ENCODE measurements around the gene SLC2A10. TPM values are rescaled to one million over a fixed set of nuclear protein-coding genes. Genes with fewer than 3 reads are reported as not detected.

Gene SLC2A10
- total RNA-seq, 1 experiment from 2014 or later = 7.4 TPM

DNA sequence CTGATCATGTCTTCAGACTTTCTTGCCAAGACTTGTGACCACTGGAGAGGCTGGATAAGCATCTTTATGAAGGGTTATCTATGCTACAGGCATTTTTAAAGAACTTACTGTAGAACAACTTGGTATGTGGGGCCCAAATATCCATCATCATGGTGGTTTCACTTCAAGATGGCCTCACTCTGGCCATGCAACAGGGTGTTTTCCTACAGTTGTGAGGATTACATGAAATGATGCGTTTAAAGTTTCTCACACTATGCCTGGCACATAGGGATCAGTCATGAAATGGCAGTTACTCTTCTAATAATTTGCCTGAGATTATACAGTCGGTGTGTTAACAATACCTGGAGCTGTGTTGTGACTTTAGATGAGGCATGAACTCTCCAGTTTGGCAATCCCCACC, 13.0 kb downstream of the SLC2A10 start:
- Histone ChIP-seq H3K27me3 (ENCODE audit: control insufficient read depth, insufficient read depth, low read length) (no peaks in the 10 kb centered on the region), H3K36me3 (replicated peaks; ENCODE audit: control insufficient read depth, insufficient read depth, low read length) (no peaks in the 10 kb centered on the region), H3K4me3 (ENCODE audit: insufficient read depth, low read depth, low read length) (no peak overlapping the region)
- DNase-seq = no peak

DNA sequence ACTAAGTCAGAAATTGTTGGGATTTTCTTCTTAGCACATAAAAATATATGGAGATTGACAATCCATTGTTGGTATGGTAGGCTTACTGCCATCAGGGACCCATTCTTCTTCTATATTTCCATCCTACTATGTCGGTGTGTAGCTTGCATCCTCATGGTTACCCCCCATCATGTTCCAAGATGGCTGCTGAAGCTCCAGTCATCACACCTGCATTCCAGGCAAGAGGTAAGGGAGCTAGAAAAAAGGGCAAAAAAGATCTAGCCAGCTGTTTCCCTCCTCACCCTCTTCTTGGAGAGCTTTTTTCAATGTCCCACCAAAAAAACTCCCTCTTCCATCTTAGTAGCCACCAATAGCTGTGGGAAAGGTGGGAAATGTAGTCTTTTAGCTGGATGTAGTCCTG, 13.6 kb downstream of the SLC2A10 start:
- no peak overlapping the region for H3K4me3 ChIP-seq (ENCODE audit: insufficient read depth, low read depth, low read length)
- no peak for DNase-seq
- no peaks in the 10 kb centered on the region for H3K36me3 ChIP-seq (replicated peaks; ENCODE audit: control insufficient read depth, insufficient read depth, low read length)
- H3K27me3 ChIP-seq (ENCODE audit: control insufficient read depth, insufficient read depth, low read length) = no peaks in the 10 kb centered on the region

GRCh38 chr20:46724343-46724959, 15.0 kb downstream of the SLC2A10 start:
- Histone ChIP-seq H3K4me3 (ENCODE audit: insufficient read depth, low read depth, low read length) (no peak overlapping the region), H3K27me3 (ENCODE audit: control insufficient read depth, insufficient read depth, low read length) (no peaks in the 10 kb centered on the region), H3K36me3 (replicated peaks; ENCODE audit: control insufficient read depth, insufficient read depth, low read length) (no peaks in the 10 kb centered on the region)
- no peak for DNase-seq

GRCh38 chr20:46725186-46726165, 16.0 kb downstream of the SLC2A10 start:
- Histone ChIP-seq H3K27me3 (ENCODE audit: control insufficient read depth, insufficient read depth, low read length) (no peaks in the 10 kb centered on the region), H3K4me3 (ENCODE audit: insufficient read depth, low read depth, low read length) (no peak overlapping the region), H3K36me3 (replicated peaks; ENCODE audit: control insufficient read depth, insufficient read depth, low read length) (no peaks in the 10 kb centered on the region)
- no peak for DNase-seq

DNA sequence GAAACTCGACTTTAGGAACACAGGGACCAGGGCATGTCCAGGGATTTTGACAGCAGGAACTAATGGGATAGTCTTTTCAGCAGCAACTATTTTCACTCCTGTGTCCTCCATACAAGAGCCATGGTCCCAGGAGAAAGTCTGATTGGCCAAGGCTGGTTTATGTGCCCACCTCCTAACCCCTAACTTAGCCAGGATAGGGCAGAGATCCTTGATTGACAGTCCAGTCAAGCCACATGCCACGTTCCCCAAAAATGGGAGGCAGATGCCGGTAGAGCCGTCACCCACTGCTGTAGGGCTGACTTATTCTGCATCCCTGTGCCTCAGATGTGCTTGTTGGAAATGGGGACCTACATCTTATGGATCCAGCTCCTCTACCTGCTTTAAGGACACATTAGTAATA, 22.3 kb downstream of the SLC2A10 start:
- DNase-seq = peak; percentile 76
- no peak overlapping the region for H3K4me3 ChIP-seq (ENCODE audit: insufficient read depth, low read depth, low read length)
- H3K27me3 ChIP-seq (ENCODE audit: control insufficient read depth, insufficient read depth, low read length) = no peaks in the 10 kb centered on the region
- H3K36me3 ChIP-seq (replicated peaks; ENCODE audit: control insufficient read depth, insufficient read depth, low read length) = peaks cover 2% of the 10 kb centered on the region

- DNase-seq = no peak
- H3K27me3 ChIP-seq (ENCODE audit: control insufficient read depth, insufficient read depth, low read length) = no peaks in the 10 kb centered on the region; the same call in 1 of the 2 replicates
- no peak overlapping the region for H3K4me3 ChIP-seq (ENCODE audit: insufficient read depth, low read depth, low read length)
- peaks cover 2% of the 10 kb centered on the region for H3K36me3 ChIP-seq (replicated peaks; ENCODE audit: control insufficient read depth, insufficient read depth, low read length)
Measured at GRCh38 chr20:46735436-46735835, 26.0 kb downstream of the SLC2A10 start.

- H3K27me3 ChIP-seq (ENCODE audit: control insufficient read depth, insufficient read depth, low read length) = no peaks in the 10 kb centered on the region; the same call in 1 of the 2 replicates
- no peak for DNase-seq
- H3K36me3 ChIP-seq (replicated peaks; ENCODE audit: control insufficient read depth, insufficient read depth, low read length) = no peaks in the 10 kb centered on the region
- no peak overlapping the region for H3K4me3 ChIP-seq (ENCODE audit: insufficient read depth, low read depth, low read length)
Measured at GRCh38 chr20:46739431-46740213, 30.2 kb downstream of the SLC2A10 start.

DNA sequence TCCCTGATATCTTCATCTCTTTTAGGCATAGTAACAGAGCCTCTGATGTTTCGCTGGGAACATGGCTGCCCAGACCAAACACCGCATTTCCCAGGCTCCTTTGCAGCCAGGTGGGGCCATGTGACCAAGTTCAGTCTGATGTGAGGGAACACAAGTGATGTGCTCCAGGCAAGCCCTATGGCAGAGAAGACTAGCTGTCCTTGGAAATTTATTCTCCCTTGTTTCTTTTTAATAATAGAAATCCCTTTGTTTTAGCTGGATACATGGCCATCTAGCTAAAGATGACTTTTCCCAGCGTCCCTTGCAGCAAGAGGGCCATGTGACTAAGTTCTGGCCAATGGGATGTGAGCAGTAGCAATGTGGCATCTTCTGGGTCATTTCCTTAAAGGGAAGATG, 30.8 kb downstream of the SLC2A10 start:
- DNase-seq = no peak
- H3K36me3 ChIP-seq (replicated peaks; ENCODE audit: control insufficient read depth, insufficient read depth, low read length) = no peaks in the 10 kb centered on the region
- no peak overlapping the region for H3K4me3 ChIP-seq (ENCODE audit: insufficient read depth, low read depth, low read length)
- no peaks in the 10 kb centered on the region; the same call in 1 of the 2 replicates for H3K27me3 ChIP-seq (ENCODE audit: control insufficient read depth, insufficient read depth, low read length)

DNA sequence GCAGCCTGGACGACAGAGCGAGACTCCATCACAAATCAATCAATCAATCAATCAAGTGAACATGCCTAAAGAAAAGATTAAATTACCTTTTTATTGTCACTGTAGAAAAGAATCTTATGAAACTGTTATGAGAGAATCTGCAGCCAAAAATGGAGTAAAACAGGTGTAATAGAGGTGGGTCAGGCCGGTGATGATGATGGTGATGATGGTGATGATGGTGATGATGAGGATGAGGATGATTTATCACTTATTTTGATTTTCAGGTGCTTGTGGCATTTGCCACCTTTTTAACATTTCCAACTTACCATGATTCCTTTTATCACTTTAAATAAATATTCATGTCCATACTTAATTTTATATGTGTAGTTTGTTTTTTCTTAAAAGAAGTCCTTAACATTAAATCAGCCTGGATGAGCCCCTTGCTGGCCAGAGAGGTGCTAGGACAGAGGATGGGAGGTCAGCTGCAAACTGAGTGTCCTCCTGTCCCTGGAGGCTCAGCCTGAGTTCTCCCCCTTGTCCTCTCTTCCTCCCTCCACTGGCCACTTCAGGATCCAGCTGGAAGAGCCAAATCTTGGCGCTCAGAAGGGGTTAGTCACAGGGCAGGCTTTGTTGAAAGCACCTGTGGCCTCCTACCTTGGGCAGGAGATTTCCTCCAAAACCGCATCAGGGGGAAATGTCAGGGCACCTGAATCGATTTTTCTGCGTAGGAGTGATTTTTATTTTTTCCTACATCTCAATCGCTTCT, 32.6 kb downstream of the SLC2A10 start:
- H3K36me3 ChIP-seq (replicated peaks; ENCODE audit: control insufficient read depth, insufficient read depth, low read length) = no peaks in the 10 kb centered on the region
- no peaks in the 10 kb centered on the region; the same call in 1 of the 2 replicates for H3K27me3 ChIP-seq (ENCODE audit: control insufficient read depth, insufficient read depth, low read length)
- DNase-seq = no peak
- no peak overlapping the region for H3K4me3 ChIP-seq (ENCODE audit: insufficient read depth, low read depth, low read length)

DNA sequence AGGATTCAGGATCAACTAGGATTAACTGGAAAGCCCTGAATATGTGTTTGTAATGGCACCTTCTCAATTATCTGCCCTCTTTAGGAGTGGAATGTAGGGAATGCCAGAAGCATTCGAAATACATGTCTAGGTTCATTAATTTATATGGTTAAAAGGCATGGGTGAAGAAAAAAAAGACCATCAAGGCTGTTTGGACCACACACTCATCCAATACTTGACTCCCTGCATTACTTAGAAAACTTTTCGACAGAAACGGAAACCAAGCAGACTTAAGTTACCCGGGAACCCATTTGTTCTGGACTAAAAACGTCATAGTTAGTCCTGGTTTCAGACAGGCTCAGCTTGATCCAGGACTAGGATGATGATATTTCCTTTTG, 33.2 kb downstream of the SLC2A10 start:
- Histone ChIP-seq H3K27me3 (ENCODE audit: control insufficient read depth, insufficient read depth, low read length) (no peaks in the 10 kb centered on the region; the same call in 1 of the 2 replicates), H3K36me3 (replicated peaks; ENCODE audit: control insufficient read depth, insufficient read depth, low read length) (no peaks in the 10 kb centered on the region), H3K4me3 (ENCODE audit: insufficient read depth, low read depth, low read length) (no peak overlapping the region)
- no peak for DNase-seq

DNA sequence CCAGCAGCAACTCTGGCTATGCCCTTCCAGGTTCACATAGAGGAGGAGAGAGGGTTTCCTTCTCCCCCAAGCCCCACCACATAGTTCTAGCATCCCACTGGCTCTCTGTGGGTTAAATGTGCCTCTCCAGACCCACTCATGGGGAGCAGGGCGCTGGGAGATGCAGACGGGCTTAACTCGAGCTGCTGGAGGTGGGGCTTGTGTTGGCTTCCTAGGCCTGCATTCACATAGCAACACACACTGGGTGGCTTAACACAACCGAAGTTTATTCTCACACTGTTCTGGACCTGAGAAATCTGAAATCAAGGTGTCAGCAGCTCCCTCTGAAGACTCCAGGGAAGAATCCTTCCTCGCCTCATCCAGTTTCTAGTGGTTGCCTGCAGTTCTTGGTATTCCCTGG, 33.6 kb downstream of the SLC2A10 start:
- Histone ChIP-seq H3K27me3 (ENCODE audit: control insufficient read depth, insufficient read depth, low read length) (no peaks in the 10 kb centered on the region), H3K4me3 (ENCODE audit: insufficient read depth, low read depth, low read length) (no peak overlapping the region), H3K36me3 (replicated peaks; ENCODE audit: control insufficient read depth, insufficient read depth, low read length) (no peaks in the 10 kb centered on the region)
- DNase-seq = no peak

DNA sequence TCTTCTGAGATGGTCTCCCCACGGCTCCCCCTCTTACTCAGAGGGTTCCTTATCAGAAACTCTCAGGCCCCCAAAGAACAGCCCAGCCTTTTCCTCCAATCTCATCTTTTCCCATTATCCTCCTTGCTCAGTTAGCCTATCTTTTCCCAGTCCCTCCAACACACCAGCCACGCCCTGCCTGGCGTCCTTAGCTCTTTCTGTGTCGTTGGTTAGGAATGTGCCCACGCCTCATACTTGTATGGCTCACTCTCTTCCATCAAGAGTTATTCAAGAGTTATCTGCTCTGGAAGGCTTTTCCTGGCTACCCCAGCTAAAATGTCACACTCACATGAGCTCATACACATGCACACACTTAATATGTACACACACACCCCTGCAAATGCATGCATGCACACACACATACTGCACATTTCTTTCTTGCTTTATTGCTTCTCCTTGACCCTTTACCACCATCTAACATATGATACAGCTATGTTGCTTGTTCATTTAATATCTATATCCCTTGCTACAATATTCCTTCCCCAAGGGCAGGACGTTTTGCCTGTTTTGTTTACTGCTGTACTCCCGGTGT, 37.6 kb downstream of the SLC2A10 start:
- no peaks in the 10 kb centered on the region for H3K36me3 ChIP-seq (replicated peaks; ENCODE audit: control insufficient read depth, insufficient read depth, low read length)

DNA sequence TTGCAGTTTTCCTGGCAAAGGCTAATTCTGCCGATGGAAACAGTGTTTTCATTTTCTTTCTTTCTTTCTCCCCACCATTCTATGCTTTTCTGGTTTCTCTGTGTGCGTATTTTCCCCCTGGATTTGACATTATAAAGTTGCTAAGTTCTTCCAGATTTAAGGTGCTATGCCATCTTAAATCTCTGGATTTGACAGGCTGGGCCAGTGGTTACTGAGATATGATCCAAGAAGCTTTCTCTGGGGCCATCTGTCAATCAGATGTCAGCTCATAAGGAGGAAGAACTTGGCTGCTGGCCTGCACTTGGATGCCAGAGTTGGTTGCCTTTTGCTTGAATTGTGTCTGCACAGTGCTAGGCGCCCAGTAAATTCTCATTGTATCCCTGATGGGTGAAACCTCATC, 39.7 kb downstream of the SLC2A10 start:
- Histone ChIP-seq H3K27me3 (ENCODE audit: control insufficient read depth, insufficient read depth, low read length) (no peaks in the 10 kb centered on the region), H3K36me3 (replicated peaks; ENCODE audit: control insufficient read depth, insufficient read depth, low read length) (no peaks in the 10 kb centered on the region), H3K4me3 (ENCODE audit: insufficient read depth, low read depth, low read length) (no peak overlapping the region)
- DNase-seq = no peak

More for the DNA sequence above, 37.6 kb downstream of the SLC2A10 start:
- Histone ChIP-seq H3K27me3 (ENCODE audit: control insufficient read depth, insufficient read depth, low read length) (no peaks in the 10 kb centered on the region), H3K4me3 (ENCODE audit: insufficient read depth, low read depth, low read length) (no peak overlapping the region)
- DNase-seq = no peak

DNA sequence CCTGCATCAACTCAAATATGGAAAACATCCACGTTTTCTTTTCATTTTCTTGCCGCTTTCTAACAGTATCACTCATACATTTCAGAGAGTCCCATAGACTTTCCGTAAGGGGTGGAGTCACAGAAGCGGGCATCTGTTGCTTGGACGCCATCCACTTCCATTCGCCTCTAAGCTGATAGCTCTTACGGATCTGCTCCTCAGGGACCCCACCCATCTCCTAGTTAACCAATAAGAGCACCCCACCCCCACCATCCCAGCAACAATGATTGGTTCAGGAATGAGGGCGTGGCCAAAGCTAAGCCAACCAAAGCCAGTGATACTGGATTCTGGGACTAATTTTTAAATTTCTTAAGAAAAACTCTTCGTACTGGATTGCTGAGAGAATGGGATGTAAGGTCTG, 42.4 kb downstream of the SLC2A10 start:
- DNase-seq = peak; percentile 53
- Histone ChIP-seq H3K4me3 (ENCODE audit: insufficient read depth, low read depth, low read length) (no peak overlapping the region), H3K36me3 (replicated peaks; ENCODE audit: control insufficient read depth, insufficient read depth, low read length) (no peaks in the 10 kb centered on the region), H3K27me3 (ENCODE audit: control insufficient read depth, insufficient read depth, low read length) (no peaks in the 10 kb centered on the region)
